ENCODE measurements around the gene HOTAIR.

HOTAIR gene

GRCh38 chr12:53998900-53999236 lies 24.1 kb upstream of the HOTAIR start:
- H3K27me3 ChIP-seq: peaks cover 100% of the 10 kb centered on the region
- no peaks in the 10 kb centered on the region for H3K9me3 ChIP-seq
- peaks cover 15 to 30% of the 10 kb centered on the region in 2 experiments for H3K4me1 ChIP-seq (ENCODE audit: control insufficient read depth in 1 of 2, insufficient read depth in 1 of 2, low read depth in 1 of 2, low read length in 1 of 2)
- TF ChIP-seq CTCF (IDR thresholded peaks at IDR 0.05): no peak
- no peak overlapping the region for H3K4me3 ChIP-seq (ENCODE audit: low read depth in 1 of 2, low read length in 1 of 2)
- H3K36me3 ChIP-seq: no peaks in the 10 kb centered on the region
- no peak overlapping the region for H3K27ac ChIP-seq

- peaks cover 100% of the 10 kb centered on the region for H3K27me3 ChIP-seq
- no peak overlapping the region for H3K4me3 ChIP-seq (ENCODE audit: low read depth in 1 of 2, low read length in 1 of 2)
- TF ChIP-seq CTCF (IDR thresholded peaks at IDR 0.05): no peak
- no peaks in the 10 kb centered on the region for H3K9me3 ChIP-seq
- no peak overlapping the region for H3K27ac ChIP-seq
- no peaks in the 10 kb centered on the region for H3K36me3 ChIP-seq
- peaks cover 15 to 30% of the 10 kb centered on the region in 2 experiments for H3K4me1 ChIP-seq (ENCODE audit: control insufficient read depth in 1 of 2, insufficient read depth in 1 of 2, low read depth in 1 of 2, low read length in 1 of 2)
Observed at GRCh38 chr12:53998110-53998899, 23.6 kb upstream of the HOTAIR start.

- Histone ChIP-seq H3K27ac (no peak overlapping the region), H3K9me3 (no peaks in the 10 kb centered on the region), H3K36me3 (no peaks in the 10 kb centered on the region), H3K4me3 (ENCODE audit: low read depth in 1 of 2, low read length in 1 of 2) (no peak overlapping the region), H3K27me3 (peaks cover 100% of the 10 kb centered on the region), H3K4me1 (ENCODE audit: control insufficient read depth in 1 of 2, insufficient read depth in 1 of 2, low read depth in 1 of 2, low read length in 1 of 2) (peaks cover 15 to 30% of the 10 kb centered on the region in 2 experiments)
- TF ChIP-seq CTCF (IDR thresholded peaks at IDR 0.05): no peak
Observed at GRCh38 chr12:53997204-53998109, 22.7 kb upstream of the HOTAIR start.

GRCh38 chr12:53996240-53997203 lies 21.8 kb upstream of the HOTAIR start:
- H3K4me1 ChIP-seq (ENCODE audit: control insufficient read depth in 1 of 2, insufficient read depth in 1 of 2, low read depth in 1 of 2, low read length in 1 of 2): peaks cover 15 to 30% of the 10 kb centered on the region in 2 experiments
- H3K27ac ChIP-seq: no peak overlapping the region
- no peak for TF ChIP-seq CTCF (IDR thresholded peaks at IDR 0.05)
- peaks cover 100% of the 10 kb centered on the region for H3K27me3 ChIP-seq
- H3K4me3 ChIP-seq (ENCODE audit: low read depth in 1 of 2, low read length in 1 of 2): peak overlapping the region; percentile 37 to 53
- no peaks in the 10 kb centered on the region for H3K9me3 ChIP-seq
- no peaks in the 10 kb centered on the region for H3K36me3 ChIP-seq

Measured in neutrophil (primary cell).